HG03139 (cell line): ENCODE measurements around the gene RBM47.

Experiments
- ATAC-seq: cut with Tn5 transposase; IDR thresholded peaks from one replicate; pipeline ENCODE4 v1.9.1; 2021; ENCODE audit not compliant: unreplicated experiment

Gene RBM47

GRCh38 chr4:40592034-40592433, 37.6 kb downstream of the RBM47 start:
- ATAC-seq = no peak

GRCh38 chr4:40587826-40588225, 41.8 kb downstream of the RBM47 start:
- ATAC-seq = no peak

GRCh38 chr4:40587351-40587750, 42.3 kb downstream of the RBM47 start:
- ATAC-seq = no peak

GRCh38 chr4:40586729-40587128, 42.9 kb downstream of the RBM47 start:
- ATAC-seq = no peak

- ATAC-seq = no peak
Observed at GRCh38 chr4:40586034-40586433, 43.6 kb downstream of the RBM47 start.

- no peak for ATAC-seq
Observed at GRCh38 chr4:40585201-40585799, 44.4 kb downstream of the RBM47 start.

GRCh38 chr4:40584517-40585141, 45.0 kb downstream of the RBM47 start:
- no peak for ATAC-seq

- no peak for ATAC-seq
Observed at GRCh38 chr4:40583850-40584439, 45.7 kb downstream of the RBM47 start.

- ATAC-seq = no peak
Observed at GRCh38 chr4:40582413-40582812, 47.3 kb downstream of the RBM47 start.

GRCh38 chr4:40581254-40582140, 48.2 kb downstream of the RBM47 start:
- ATAC-seq = no peak

- no peak for ATAC-seq
Observed at GRCh38 chr4:40579983-40580382, 49.7 kb downstream of the RBM47 start.

GRCh38 chr4:40577588-40578253, 51.9 kb downstream of the RBM47 start:
- ATAC-seq = no peak

GRCh38 chr4:40576651-40577480, 52.8 kb downstream of the RBM47 start:
- peak; percentile 59 for ATAC-seq

GRCh38 chr4:40575846-40576245, 53.8 kb downstream of the RBM47 start:
- ATAC-seq = no peak

- no peak for ATAC-seq
Observed at GRCh38 chr4:40573593-40574311, 55.9 kb downstream of the RBM47 start.

- no peak for ATAC-seq
Observed at GRCh38 chr4:40572692-40573310, 56.9 kb downstream of the RBM47 start.

- ATAC-seq = no peak
Observed at GRCh38 chr4:40571208-40571607, 58.5 kb downstream of the RBM47 start.

- no peak for ATAC-seq
Observed at GRCh38 chr4:40570348-40571077, 59.2 kb downstream of the RBM47 start.
